ENCODE results near the gene TPCN2. TPM values are rescaled to one million over a fixed set of nuclear protein-coding genes. Genes with fewer than 3 reads are reported as not detected.

The TPCN2 gene
- total RNA-seq, 4 donors from 2014 or later, result 12.2 to 30.7 (median 17.6) TPM

DNA sequence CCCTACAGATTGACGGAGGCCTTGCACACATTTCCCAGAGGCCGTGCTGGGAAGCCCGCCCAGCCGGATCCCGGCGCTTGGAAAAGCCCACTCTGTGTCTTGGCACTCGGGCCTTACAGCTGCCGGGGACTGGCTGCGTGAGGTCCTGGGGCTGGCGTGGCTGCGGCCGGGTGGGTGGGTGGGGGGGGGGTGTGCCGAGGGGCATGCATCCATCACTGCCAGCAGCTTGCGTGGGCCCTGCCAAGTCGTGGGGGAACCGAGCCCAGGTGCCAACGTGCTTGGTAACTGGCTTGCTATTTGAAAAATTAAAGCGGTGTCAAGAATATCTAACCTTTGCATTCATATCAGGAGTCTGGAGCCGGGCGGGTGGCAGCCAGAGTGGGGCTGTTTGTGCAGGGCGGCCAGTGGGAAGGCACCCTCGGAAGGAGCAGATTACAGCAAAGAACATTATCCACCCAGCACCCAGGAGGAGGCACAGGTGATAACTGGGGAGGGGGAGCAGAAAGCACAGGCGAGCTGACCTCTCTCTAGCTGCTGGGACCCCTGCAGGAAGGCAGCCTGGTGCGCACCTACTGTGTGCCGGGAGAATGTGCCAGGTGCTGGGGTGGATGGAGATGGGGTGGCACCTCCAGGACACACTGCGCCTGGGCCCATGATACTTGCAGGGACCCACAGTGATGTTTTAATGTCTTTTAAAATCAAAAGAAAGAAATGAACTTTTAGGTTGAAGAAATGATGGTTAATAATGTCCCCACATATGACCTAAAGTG lies 78.5 kb downstream of the TPCN2 start:
- TF ChIP-seq, protein P1, sequence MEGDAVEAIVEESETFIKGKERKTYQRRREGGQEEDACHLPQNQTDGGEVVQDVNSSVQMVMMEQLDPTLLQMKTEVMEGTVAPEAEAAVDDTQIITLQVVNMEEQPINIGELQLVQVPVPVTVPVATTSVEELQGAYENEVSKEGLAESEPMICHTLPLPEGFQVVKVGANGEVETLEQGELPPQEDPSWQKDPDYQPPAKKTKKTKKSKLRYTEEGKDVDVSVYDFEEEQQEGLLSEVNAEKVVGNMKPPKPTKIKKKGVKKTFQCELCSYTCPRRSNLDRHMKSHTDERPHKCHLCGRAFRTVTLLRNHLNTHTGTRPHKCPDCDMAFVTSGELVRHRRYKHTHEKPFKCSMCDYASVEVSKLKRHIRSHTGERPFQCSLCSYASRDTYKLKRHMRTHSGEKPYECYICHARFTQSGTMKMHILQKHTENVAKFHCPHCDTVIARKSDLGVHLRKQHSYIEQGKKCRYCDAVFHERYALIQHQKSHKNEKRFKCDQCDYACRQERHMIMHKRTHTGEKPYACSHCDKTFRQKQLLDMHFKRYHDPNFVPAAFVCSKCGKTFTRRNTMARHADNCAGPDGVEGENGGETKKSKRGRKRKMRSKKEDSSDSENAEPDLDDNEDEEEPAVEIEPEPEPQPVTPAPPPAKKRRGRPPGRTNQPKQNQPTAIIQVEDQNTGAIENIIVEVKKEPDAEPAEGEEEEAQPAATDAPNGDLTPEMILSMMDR (IDR thresholded peaks at IDR 0.05; ENCODE audit: low read depth), result no peak

DNA sequence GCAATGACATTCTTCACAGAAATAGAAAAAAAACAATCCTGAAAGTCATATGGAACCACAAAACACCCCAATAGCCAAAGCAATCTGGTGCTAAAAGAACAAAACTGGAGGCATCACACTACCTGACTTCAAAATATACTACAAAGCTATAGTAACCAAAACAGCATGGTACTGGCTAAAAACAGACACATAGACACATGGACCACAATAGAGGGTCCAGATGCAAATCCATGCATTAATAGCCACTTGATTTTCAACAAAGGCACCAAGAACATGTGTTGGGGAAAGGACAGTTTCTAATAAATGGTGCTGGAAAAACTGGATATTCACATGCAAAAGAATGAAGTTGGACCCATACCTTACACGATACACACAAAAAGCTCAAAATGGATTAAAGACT lies 79.2 kb downstream of the TPCN2 start:
- TF ChIP-seq, protein P1 (IDR thresholded peaks at IDR 0.05; ENCODE audit: low read depth), result no peak

DNA sequence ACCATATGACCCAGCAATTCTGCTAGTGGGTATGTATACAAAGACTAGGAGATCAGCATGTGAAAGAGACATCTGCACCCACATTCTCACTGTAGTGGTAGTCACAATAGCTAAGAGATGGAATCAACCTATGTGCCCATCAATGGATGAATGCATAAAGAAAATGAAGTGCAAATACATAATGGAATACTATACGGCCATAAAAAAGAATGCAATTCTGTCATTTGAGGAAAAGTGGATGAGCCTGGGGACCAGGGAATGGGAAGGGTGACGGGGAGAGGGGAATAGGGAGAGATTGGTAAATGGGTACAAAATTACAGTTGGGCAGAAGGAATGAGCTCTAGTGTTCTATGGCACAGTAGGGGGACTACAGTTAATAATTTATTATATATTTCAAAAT lies 80.3 kb downstream of the TPCN2 start:
- TF ChIP-seq, protein P1 (IDR thresholded peaks at IDR 0.05; ENCODE audit: low read depth), result no peak

DNA sequence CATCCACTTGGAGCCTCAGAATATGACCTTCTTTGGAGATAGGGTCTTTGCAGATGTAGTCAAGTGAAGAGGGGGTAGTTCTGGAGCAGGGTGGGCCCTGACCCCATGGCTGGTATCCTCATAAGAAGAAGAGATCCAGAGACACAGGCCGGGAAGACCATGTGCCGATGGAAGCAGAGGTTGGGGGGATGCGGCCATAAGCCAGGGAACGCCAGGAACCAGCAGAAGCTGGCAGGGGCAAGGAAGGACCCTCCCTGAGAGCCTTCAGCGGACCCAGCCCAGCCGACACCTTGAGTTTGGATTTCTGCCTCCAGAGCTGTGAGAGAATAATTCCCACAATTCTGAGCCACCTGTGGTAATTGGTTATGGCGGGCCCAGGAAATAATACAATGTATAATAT lies 80.9 kb downstream of the TPCN2 start:
- TF ChIP-seq, protein P1 (IDR thresholded peaks at IDR 0.05; ENCODE audit: low read depth), result no peak

DNA sequence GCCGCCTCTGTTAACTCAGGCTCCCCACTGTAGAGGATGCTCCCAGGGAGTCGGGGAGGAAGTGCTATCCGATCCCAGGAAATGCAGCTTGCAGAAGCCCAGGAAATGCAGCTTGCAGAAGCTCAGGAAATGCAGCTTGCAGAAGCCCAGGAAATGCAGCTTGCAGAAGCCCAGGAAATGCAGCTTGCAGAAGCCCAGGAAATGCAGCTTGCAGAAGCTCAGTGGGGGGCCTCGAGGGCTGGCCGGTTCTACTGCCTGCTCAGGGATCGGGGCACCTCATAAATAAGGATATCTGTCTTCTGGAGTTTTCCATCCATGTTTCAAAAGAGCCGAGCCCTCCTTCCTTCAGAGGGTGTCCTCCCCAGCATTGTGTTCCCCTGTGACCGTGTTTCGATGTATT lies 81.9 kb downstream of the TPCN2 start:
- TF ChIP-seq, protein P1 (IDR thresholded peaks at IDR 0.05; ENCODE audit: low read depth), result no peak

DNA sequence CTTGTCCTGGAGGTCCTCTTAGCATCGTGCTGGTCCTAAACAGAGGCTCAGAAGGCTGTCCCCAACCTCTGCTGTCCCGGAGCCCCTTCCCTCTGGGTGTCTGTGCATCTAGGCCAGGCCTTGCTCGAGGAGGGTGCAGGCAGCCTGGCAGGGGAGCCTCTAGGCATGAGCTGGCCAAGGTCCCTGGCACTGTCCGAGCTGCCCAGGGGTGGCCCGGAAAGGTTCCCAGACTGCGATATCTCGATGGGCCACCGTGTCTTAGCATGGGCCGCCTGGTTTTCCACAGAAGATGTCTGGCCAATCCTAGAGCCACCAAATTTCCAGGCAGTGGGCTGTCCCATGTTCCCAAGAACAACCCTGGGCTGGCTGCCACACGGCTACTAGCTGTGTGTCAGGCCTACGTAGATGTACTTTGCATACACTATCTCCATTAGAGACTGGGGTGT lies 82.4 kb downstream of the TPCN2 start:
- TF ChIP-seq, protein P1 (IDR thresholded peaks at IDR 0.05; ENCODE audit: low read depth), result no peak

DNA sequence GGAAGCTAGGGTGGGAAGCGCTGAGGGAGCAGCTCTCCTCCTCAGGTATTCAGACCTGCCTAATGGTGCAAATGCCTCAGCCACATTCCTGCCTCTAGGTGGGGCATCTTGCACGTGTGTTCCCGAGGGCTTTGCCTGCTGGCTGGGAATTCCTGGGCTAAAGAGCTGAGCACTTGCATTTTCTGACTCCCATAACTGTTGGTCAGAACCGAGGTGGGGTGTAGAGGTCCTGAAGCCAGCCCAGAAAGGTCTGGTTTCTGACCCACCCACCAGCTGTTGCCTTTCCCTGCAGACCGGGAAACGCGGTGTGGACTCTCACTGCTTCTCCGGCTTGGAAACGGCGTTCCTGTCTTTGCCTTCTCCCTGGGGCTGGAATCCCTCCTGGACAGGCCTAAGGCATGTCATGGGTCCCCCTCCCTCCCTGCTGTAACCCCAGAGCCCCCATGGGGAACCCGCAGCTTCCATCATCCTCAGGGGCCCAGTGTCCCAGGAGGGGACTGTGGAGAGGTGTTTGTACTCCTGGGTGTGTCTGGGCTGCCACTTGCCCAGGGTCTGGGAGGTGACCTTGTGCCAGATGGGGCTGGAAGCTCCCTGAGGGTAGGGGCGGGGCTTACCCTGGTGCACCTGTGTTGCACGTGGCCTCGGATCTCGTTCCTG lies 83.0 kb downstream of the TPCN2 start:
- TF ChIP-seq, protein P1 (IDR thresholded peaks at IDR 0.05; ENCODE audit: low read depth), result no peak
